Stimulated activated CD4-positive, alpha-beta T cell treated with anti-CD3 and anti-CD28 coated beads, Interleukin-4, amount 100 ng/mL, for 1 hour (primary cell): Measurements from ENCODE around the gene SLC24A3.

Source experiments
- DNase-seq: peaks from one replicate; pipeline ENCODE4 v3.0.0-alpha.2; 2020

SLC24A3 gene

GRCh38 chr20:19760371-19760721 is 547.9 kb downstream of the SLC24A3 start:
- DNase-seq, result no peak

DNA sequence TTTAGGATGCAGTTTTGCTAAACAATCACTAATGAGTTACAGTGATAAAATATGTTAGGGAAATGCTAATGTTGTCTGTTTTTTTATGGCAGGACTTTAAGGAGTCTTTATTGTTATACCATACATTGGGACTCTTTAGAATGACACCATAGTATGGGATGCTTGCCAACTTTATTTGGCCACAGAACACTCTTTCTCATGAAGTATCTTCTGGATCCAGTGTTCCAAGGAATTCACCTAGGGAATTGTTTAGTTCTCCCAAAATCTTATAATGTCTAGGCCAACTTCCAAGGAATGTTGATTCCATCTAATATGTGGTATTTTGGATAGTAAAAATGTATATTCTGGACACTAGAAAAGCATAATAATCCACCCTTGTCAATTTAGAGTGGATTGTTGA is 548.9 kb downstream of the SLC24A3 start:
- no peak for DNase-seq

- no peak for DNase-seq
These were observed 549.4 kb downstream of the SLC24A3 start for GRCh38 chr20:19761841-19762240.

DNA sequence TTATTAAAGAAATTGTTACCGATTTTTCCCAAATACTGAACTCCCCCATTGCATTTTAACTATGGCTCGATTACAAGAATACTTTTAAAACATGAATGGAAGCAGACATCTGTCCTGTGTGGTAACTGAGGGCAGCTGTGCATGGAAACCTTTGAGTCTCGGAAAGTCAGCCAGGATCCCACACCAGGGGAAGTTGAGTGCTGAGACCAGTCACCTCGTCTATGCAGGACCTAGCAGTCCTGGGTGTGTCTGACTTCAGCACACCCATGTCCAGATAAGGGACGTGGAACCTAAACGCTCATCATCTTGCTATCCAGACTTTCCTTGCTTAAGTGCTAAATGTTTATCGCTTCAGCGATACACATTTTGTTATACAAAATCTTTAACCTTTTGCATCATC is 551.8 kb downstream of the SLC24A3 start:
- DNase-seq, result no peak

GRCh38 chr20:19765266-19765665 is 552.8 kb downstream of the SLC24A3 start:
- no peak for DNase-seq

DNA sequence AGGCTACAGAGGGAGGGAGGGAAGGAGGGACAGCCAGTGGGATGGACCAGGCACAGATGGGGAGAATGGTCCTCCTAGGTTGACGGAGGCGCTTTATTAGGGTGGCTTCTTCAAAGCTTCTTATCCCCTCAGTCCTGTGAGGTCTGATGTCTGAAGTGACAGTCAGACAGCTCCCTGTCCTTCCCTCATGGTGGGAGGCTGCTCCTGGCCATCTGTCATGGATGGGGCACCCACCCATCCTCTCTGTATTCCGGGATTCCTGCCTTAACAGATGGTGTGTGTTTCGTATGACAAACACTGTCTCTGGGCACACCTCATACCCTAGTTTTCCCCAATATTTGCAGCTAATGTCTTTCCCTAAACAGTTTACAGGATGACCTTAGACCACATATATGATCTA is 553.5 kb downstream of the SLC24A3 start:
- no peak for DNase-seq

- no peak for DNase-seq
These were observed 554.6 kb downstream of the SLC24A3 start for GRCh38 chr20:19767070-19767469.

DNA sequence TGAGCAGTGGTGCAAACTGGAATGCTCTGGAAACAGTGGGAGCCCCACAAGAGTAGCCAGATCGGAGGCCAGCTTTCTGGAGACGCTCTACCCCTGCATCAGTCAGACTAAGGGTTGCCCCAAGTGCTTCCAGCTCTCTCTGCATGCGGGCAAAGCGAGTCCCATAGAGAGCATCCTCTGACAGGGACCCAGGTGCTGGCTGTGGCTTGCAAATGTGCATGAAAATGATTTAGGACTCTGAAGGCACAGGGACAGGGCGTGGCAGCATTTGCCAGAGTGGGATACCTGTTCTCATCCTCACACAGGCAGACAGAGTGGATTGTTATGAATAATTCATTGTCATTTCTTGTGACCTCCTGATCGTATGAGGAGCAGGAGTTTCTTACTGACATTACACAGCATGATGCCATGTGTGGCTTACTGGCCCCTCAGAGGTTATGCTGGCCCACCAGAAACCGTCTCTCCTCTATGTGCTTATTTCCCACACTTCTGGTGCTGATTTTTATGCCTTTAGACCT is 555.9 kb downstream of the SLC24A3 start:
- DNase-seq, result no peak

DNA sequence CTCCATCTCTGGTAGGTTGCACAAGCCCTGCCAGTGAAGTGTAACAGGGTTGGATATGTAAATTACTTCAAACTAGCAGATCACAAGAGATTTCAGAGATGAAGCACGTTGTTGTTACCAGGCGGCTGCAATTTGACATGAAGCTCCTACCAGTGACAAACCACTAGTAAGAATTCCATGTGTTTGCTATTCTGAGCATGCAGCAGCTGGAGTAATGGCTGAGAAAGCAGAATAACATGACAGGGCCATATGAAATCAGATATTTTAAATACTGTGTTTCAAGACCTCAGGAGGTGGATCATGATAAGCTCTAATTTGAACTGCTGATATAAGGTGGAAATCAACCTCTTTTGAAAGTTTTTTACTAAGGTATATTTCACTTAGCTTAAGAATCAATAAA is 557.1 kb downstream of the SLC24A3 start:
- no peak for DNase-seq

GRCh38 chr20:19770375-19770774 is 557.9 kb downstream of the SLC24A3 start:
- no peak for DNase-seq

GRCh38 chr20:19771031-19771430 is 558.6 kb downstream of the SLC24A3 start:
- no peak for DNase-seq
